IPS DF 6.9 (cell line): Measurements from ENCODE around the gene NSD1.

Experiments
- DNase-seq: peaks from one replicate; pipeline ENCODE4 v3.0.0-alpha.2; 2013; ENCODE audit warnings: low read depth, low spot score
- H3K27ac ChIP-seq: one replicate; pipeline ENCODE4 v1.5.1; 2013; ENCODE audit warnings: low read length, control low read depth
- H3K27me3 ChIP-seq: 2 replicates; pipeline ENCODE4 v1.6.1; 2013; ENCODE audit warnings: mild to moderate bottlenecking, low read length; ENCODE audit not compliant: control insufficient read depth, insufficient read depth
- H3K36me3 ChIP-seq: 2 replicates; pipeline ENCODE4 v1.6.1; 2013; ENCODE audit warnings: low read length; ENCODE audit not compliant: control insufficient read depth, insufficient read depth
- H3K4me1 ChIP-seq: 2 replicates; pipeline ENCODE4 v1.6.1; 2013; ENCODE audit warnings: low read length; ENCODE audit not compliant: control insufficient read depth, insufficient read depth
- H3K4me3 ChIP-seq: 2 replicates; pipeline ENCODE4 v1.5.1; 2013; ENCODE audit warnings: mild to moderate bottlenecking, low read length
- H3K9me3 ChIP-seq: 2 replicates; pipeline ENCODE4 v1.6.1; 2013; ENCODE audit warnings: low read length, inconsistent platforms; ENCODE audit not compliant: control insufficient read depth, insufficient read depth
- WGBS: extraction: QIAGEN DNeasy Blood & Tissue Kit; methylation state at CpG from one replicate; pipeline ENCODE4 v1.1.7; 2013; ENCODE audit warnings: mixed read lengths, missing lambda C conversion rate; ENCODE audit not compliant: insufficient read length, insufficient coverage; 5-methylcytosine and 5-hydroxymethylcytosine counted together

NSD1 gene

DNA sequence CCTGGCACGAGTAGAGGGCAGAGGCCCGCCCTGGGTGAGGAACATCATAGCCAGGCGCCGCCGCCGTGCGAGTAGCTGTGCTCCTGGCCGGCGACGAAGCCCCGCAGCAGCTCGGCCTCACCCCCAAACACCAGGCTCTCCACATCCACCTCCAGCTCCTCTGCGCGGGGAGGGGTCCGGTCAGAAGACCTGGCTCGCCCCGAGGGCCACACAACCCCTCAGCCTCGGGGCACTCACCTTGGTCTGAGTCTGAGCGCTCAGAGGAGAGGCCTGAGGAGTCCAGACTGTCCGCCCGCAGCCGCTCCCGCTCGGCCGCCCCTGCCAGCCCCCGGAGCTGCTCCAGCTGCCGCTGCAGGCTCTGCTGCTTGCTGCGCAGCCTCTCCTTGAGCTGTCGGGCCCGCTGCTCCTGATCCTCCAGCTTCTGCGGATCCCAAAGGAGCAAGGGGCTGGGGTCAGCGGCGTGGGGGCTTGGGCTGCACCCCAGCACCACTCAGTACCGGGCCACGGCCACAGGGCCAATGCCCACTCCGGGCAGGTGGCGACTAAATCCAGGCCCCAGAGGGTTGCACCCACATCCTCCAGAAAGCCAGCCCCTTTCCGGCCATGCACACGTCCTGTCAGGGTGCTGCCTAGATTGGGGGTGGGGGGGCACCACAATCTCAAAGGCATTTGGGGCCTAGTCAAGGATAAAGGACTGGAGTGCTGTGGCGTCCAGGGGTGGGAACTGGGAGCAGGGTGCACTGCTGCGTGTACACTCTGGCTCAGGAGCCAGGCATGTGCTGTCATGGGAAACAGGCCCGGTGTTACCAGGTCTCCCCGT is 174.2 kb downstream of the NSD1 start:
- Histone ChIP-seq H3K4me1 (no peaks in the 10 kb centered on the region; the same call in 1 of the 2 replicates), H3K27ac (no peak overlapping the region), H3K36me3 (0 out of 2 replicates have a peak, but pooled peaks cover 10% of the 10 kb centered on the region), H3K9me3 (no peaks in the 10 kb centered on the region), H3K4me3 (no peak overlapping the region), H3K27me3 (no peaks in the 10 kb centered on the region)
- WGBS, result no CpG with 5 or more reads among the region's 43 CpGs
- DNase-seq, result no peak

DNA sequence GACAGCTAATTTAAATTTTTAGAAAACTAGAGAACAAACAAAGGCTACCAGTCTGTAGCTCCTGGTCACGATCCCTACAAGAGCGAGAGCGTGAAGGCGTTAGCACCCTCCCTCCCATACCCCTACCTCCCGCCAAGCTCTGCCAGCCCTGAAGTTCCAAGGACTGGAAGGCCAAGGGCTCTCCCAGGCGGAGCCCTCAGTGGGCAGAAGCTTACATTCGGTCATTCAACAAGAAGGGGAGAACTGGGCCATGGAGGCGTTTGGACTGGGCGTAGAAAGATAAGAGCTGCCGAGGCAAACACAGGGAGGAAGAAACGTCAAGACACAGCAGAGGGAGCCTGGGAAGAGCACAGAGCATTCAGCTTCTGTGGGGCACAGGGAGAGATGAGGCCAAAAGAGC is 175.2 kb downstream of the NSD1 start:
- H3K4me3 ChIP-seq, result no peak overlapping the region
- H3K9me3 ChIP-seq, result no peaks in the 10 kb centered on the region
- H3K4me1 ChIP-seq, result peaks cover 2% of the 10 kb centered on the region; the same call in 1 of the 2 replicates
- no peaks in the 10 kb centered on the region for H3K27me3 ChIP-seq
- H3K36me3 ChIP-seq, result 0 out of 2 replicates have a peak, but pooled peaks cover 10% of the 10 kb centered on the region
- no CpG with 5 or more reads among the region's 11 CpGs for WGBS
- DNase-seq, result no peak
- no peak overlapping the region for H3K27ac ChIP-seq

DNA sequence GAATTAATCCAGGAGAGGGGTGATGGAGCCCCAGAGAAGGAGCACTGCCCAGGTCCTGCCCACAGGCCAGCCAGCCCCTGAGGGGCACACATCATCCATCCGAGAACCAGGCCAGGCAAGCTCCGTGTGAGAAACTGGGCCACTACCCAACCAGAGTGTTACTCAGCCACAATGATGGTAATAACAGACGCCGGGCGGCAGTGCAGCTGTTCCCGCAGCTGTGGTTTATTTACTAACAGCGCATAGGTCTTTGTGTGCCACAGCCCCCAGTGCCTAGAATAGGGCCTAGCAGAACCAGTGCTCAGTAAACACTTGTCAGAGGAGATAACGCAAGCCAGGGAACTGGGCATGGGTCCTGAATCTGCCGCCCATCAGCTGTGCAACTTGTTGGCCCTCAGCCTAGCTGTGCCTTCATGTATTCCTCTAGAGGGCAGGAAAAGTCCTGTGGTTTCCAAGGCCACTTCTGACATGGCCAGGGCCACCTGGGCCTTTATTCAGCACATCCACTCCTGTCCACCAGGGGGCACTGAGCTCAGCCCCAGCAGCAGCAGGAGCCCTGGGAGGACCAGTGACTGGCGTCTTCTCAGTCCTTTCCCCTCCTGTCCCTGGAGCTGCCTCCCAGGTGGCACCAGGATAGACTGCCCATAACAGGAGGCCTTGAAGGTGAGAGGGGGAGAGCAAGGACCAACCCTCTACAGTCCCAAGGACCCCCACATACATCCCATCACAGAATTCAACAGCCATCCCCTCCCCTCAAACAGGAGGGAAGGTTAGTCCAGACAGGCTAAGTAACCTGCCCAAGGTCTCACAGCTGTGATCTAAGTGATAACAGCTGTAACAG is 176.0 kb downstream of the NSD1 start:
- H3K4me3 ChIP-seq, result no peak overlapping the region

DNA sequence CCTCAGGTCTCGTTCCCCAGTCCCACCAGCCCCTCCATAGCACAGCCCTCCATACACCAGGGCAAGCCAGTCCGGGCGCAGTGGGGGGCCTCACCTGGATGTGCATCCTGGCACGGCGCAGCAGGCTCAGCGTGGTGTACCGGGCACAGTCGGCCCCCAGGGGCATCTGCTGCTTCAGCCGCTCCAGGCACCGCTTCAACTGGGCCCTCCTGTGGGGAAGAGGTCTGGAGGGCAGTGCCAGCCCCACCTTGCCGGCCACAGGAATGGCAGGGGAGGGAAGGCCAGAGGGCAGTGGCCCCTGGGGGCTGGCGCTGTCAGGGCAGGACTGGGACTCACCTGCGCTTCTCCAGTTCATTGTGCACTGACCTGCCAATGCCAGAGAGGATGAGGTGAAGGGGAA is 176.8 kb downstream of the NSD1 start:
- Histone ChIP-seq H3K27ac (no peak overlapping the region), H3K4me3 (no peak overlapping the region), H3K36me3 (0 out of 2 replicates have a peak, but pooled peaks cover 10% of the 10 kb centered on the region), H3K9me3 (no peaks in the 10 kb centered on the region), H3K27me3 (no peaks in the 10 kb centered on the region), H3K4me1 (peaks cover 2% of the 10 kb centered on the region; the same call in 1 of the 2 replicates)
- no CpG with 5 or more reads among the region's 13 CpGs for WGBS
- no peak for DNase-seq

More for the DNA sequence above, 176.0 kb downstream of the NSD1 start:
- no peak for DNase-seq
- WGBS, result no CpG with 5 or more reads among the region's 10 CpGs
- H3K9me3 ChIP-seq, result no peaks in the 10 kb centered on the region
- H3K36me3 ChIP-seq, result 0 out of 2 replicates have a peak, but pooled peaks cover 10% of the 10 kb centered on the region
- H3K27ac ChIP-seq, result no peak overlapping the region
- H3K27me3 ChIP-seq, result no peaks in the 10 kb centered on the region
- H3K4me1 ChIP-seq, result peaks cover 2% of the 10 kb centered on the region; the same call in 1 of the 2 replicates

DNA sequence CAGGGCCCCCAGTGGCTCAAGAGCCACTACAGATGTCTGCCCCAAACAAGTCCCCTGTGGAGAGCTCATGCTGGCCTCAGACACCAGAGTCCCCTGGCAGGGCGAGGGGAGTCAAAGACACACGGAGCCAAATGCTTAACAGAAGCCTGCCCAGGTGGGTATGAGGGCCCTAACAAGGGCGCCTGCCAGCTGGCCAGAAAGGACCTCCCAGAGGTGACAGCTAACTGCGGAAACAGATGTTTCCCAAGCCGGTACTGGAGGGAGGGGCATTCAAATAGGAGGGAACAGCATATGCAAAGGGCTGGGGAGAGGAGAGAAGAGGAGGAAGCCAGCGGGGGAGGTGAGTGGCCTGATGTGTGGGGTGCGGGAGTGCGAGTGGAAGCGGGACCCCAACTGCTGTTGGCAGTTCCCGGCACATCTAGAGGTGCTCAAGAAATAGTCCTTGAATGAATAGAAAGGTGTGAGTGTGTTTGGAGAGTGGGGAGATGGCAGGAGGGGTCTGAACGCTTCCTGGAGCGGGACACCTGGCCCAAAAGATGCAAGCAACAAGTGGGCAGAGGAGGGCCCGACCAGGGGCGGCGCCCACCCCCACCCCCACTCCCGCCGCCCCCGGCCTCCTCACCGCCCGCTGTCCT is 177.3 kb downstream of the NSD1 start:
- Histone ChIP-seq H3K4me1 (peaks cover 2% of the 10 kb centered on the region; the same call in 1 of the 2 replicates), H3K27ac (no peak overlapping the region)

DNA sequence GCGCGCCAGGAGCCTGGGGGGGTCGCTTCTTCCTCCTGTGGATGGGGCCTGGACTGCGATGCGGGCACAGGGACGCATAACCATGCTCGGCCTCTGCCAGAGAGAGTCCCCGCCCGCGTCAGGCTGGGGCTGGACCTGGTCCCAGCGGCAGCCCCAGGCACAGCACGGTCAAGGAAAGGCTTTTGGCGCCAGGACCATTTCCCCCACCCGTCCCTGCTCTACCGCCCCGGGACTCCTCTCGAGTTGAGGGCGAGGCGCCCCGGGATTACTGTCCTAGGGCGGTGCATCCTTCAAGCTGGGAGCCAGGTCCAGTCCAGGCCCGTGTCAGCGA is 177.8 kb downstream of the NSD1 start:
- Histone ChIP-seq H3K9me3 (no peaks in the 10 kb centered on the region), H3K4me3 (peak overlapping the region; percentile 40; the same call in 1 of the 2 replicates), H3K27ac (no peak overlapping the region), H3K4me1 (peaks cover 2% of the 10 kb centered on the region; the same call in 1 of the 2 replicates), H3K36me3 (0 out of 2 replicates have a peak, but pooled peaks cover 3% of the 10 kb centered on the region), H3K27me3 (no peaks in the 10 kb centered on the region)
- no CpG with 5 or more reads among the region's 23 CpGs for WGBS
- DNase-seq, result no peak

More for the DNA sequence above, 177.3 kb downstream of the NSD1 start:
- DNase-seq, result no peak
- peak overlapping the region; percentile 40; the same call in 1 of the 2 replicates for H3K4me3 ChIP-seq
- 0 out of 2 replicates have a peak, but pooled peaks cover 6% of the 10 kb centered on the region for H3K36me3 ChIP-seq
- no CpG with 5 or more reads among the region's 20 CpGs for WGBS
- no peaks in the 10 kb centered on the region for H3K9me3 ChIP-seq
- H3K27me3 ChIP-seq, result no peaks in the 10 kb centered on the region

DNA sequence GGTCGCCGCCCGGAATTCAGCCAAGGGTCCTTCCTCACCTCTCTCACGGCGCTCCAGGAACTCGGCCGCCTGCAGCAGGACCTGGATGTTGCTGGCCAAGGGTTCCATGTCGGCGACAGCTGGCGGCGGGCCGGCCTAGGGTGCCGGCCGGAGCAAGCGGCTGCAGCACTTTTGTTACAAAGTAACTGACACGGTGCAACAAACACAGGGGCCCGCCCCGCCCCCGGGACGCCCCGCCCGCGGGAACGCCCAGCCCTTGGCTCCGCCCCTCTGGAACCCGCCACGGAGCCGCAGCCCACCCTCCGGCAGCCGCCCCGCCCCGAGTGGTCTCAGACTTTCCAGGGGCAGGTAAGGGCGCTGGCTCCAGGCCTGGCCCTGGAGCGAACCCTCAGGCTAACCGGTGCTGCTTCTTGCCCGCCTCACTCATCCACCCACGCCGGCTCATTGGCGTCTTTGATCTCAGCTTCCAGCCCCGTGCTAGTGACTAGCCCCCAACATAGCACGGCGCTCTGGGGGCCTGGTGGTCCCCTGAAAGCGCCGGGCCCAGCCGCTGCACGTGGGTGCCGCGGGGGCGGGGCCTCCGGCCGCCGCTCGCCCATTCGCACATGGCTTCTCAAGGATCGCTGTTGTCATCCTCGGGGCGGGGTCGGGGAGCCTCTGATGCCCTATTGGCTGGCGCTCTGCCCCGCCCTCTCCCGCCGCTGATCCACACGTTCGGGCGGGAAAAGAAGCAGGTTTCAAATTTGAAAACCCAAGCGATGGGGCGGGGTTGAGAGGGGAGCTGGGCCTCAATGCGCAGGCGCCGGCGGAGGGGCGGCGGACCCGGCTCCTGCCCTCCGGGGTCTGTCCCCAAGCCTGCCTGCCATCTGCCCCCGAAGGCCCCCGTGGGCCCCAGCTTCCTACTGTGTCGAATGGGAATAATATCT is 178.4 kb downstream of the NSD1 start, which contains the start of gene MXD3:
Gene MXD3, minus strand, starts transcription at position 176 of the 926 bp plus-strand sequence. Its CDS starts 68 bp downstream, at position 108.
- no CpG with 5 or more reads among the region's 78 CpGs for WGBS
- Histone ChIP-seq H3K4me1 (peaks cover 2% of the 10 kb centered on the region; the same call in 1 of the 2 replicates), H3K27ac (no peak within 1 kb of the TSS), H3K4me3 (peak within 1 kb of the TSS; percentile 40; the same call in 1 of the 2 replicates), H3K27me3 (no peaks in the 10 kb centered on the region), H3K9me3 (no peaks in the 10 kb centered on the region), H3K36me3 (no peaks in the 10 kb centered on the region)
- peak; percentile 91 for DNase-seq

DNA sequence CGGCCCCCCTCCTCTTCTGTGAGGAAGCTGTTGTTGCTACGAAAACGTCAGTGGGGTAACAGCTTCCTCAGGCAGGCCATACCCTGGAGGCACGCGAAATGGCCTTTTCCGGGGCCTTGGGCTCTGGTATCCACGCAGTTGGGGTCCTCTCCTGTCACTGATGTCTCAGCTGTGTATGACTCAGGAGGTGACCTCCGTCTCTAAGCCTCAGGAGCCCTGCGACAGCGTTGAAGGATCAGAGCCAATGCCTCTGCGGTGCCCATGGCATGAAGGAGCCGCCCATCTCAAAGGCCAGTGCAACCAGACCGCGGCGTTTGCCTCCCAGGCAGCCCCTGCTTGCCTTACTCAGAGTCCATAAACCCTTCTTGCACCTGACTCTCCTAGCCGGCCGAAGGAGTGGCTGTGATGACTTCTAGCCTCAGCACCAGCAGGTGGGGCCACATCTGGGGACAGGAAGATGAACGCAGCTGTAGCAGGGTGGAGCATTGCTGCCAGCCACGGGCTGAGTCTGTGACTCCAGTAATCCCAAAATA is 179.1 kb downstream of the NSD1 start:
- no peak for DNase-seq
- Histone ChIP-seq H3K4me3 (peak overlapping the region; percentile 38; the same call in 1 of the 2 replicates), H3K27ac (no peak overlapping the region), H3K36me3 (no peaks in the 10 kb centered on the region), H3K4me1 (peaks cover 2% of the 10 kb centered on the region; the same call in 1 of the 2 replicates), H3K27me3 (no peaks in the 10 kb centered on the region), H3K9me3 (no peaks in the 10 kb centered on the region)
- no CpG with 5 or more reads among the region's 19 CpGs for WGBS

DNA sequence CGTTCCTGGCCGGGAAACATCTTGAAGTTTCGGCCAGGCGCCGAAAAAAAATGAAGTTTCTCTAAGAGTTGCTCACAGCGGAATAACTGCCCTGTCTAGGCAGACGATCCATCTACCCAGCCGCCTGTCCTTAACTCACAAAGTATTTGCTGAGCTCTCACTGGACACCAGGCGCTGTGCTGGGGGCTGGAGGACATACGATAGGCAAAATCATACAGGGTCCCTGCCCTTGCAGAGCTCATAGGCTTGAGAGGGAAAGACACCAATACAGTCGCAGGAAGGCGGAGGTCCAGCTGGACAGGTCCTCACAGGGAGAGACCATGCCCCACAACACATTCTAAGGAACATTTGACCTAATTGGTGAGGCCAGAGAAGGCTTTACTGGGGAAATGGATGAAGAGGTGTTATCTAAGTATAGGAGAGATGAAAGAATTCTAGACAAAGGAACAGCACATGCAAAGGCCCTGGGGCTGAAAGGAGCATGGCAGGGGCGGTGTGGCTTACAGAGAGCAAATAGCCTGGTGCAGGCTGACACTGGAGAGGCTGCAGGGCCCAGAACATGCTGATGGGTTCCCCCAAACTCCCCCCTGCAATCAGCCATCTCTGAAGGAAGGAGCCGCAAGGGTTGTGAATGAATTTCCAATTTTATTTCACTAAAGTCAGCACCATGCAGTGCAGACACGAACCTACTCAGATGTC is 180.1 kb downstream of the NSD1 start:
- Histone ChIP-seq H3K27ac (no peak overlapping the region), H3K27me3 (no peaks in the 10 kb centered on the region), H3K4me1 (peaks cover 2% of the 10 kb centered on the region; the same call in 1 of the 2 replicates), H3K36me3 (no peaks in the 10 kb centered on the region), H3K9me3 (no peaks in the 10 kb centered on the region), H3K4me3 (no peak overlapping the region)
- WGBS, result no CpG with 5 or more reads among the region's 15 CpGs
- DNase-seq, result no peak
